A549 treated with RU486 at 1 μM for 4 hours (cell line): ENCODE results near the gene SELP. TPM values are rescaled to one million over a fixed set of nuclear protein-coding genes. Genes with fewer than 3 reads are reported as not detected.

Experiments used
- total RNA-seq: library from RNA; stranded (reverse); fragments of 200-300 nt; extraction: Qiagen RNA extraction; gene quantifications from 5 replicates; pipeline ENCODE4 v1.2.3, GENCODE V29; 2022; ENCODE audit warnings: low read depth

Gene SELP
- total RNA-seq: not detected in 5 replicates

DNA sequence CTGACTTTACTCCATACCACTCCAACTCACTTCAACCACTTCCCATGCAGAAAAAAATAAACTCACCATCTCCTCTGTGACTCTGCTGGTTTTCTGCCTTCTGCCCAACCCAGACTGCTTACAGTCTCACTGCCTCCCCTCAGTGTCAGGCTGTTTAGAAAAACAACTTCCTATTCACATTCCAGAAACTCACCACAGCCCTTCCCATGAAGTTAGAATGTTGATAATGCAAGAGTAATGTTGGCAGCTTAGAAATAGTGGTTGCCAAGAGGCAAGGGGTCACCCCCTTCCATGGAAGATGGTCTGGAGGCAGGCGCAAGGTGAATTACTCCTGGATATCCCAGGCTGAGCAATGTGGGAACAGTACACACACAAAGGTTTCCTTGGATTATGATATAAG lies at the start of gene SELP:
SELP (minus strand) TSS at position 119 of the 400 bp plus-strand sequence; CDS start at position 69, 50 bp downstream.

DNA sequence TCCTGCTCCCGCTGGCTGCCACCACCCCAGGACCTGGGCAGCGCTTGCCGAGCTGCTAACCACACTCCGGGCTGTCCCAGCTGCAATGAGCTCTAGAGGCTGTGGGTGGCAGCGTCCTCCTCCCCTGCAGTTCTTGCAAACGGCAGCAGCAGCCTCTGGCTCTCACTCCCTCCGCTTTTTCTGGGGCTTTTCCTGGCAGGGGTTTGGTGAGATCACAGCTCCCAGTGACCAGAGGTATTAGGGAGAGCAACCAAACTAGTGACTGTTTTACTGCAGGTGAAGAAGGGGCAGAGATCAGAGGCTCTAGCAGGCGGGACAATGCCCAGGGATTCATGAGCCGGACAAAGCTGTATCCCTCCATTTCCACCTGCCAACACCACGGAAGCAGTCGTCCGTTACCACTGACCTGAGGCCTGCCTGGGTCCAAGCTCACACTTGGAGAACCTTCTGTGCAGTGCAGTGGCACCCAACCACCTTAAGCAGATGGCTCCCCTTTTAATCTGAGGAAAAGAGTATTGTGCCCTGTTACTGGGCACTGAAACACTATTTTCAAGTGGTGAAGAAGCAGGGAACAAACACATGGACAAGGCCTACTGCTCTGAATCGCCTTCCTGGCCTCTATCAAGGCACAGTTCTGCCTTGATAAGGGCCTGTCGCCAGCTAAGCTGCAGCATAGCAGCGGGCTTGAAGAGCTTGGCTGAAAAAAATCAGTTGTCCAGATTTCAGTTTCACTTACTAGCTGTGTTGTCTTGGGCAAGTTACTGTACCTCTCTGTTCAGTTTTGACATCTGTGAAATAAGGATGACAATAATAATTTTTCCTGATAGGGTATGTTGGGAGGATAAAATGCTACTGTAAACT lies 43.3 kb downstream of the SELP start, which contains the start of gene F5:
F5 (minus strand) TSS at position 87 of the 861 bp plus-strand sequence. CDS start 95 bp downstream, outside the sequence.

Other genes starting within 250 kb of the SELP start
- gene CCDC181, start 202.7 kb downstream of the SELP start, total RNA-seq: 0.07 to 0.25 TPM (median 0.15 TPM) in 3 of 5 replicates, not detected in the others
- gene SLC19A2, start 144.2 kb downstream of the SELP start, total RNA-seq: 4.1 to 8.6 TPM (median 8.0 TPM) in 5 replicates
- gene F5, start 43.6 kb downstream of the SELP start, total RNA-seq: 0.03 to 0.12 TPM (median 0.10 TPM) in 5 replicates
- gene SELL, start 81.5 kb upstream of the SELP start, total RNA-seq: 0.10 to 0.27 TPM (median 0.25 TPM) in 4 of 5 replicates, not detected in the other
- gene SELE, start 104.0 kb upstream of the SELP start, total RNA-seq: not detected in 5 replicates
- gene METTL18, start 164.8 kb upstream of the SELP start, total RNA-seq: 3.6 to 8.2 TPM (median 6.4 TPM) in 5 replicates